ENCODE data around the gene SIMC1. TPM values are rescaled to one million over a fixed set of nuclear protein-coding genes. Genes with fewer than 3 reads are reported as not detected.
"Not testable (repeated sequence)": the region's sequence is repeated elsewhere in the genome, so short reads cannot be mapped to it uniquely, and the experiment has no call there.

The SIMC1 gene
- total and polyA plus RNA-seq, 2 donors (not counting 1 experiment from before 2014, with no cell fraction given) = 20.6 to 63.8 TPM

GRCh38 chr5:176192094-176192721, 46.0 kb upstream of the SIMC1 start:
- Histone ChIP-seq H3K4me2 (replicated peaks; ENCODE audit: low read depth, low read length, poor library complexity, severe bottlenecking) (no peak overlapping the region), H3K27ac (ENCODE audit: low read length in 2 of 2) (no peak overlapping the region), H3K4me1 (ENCODE audit: control insufficient read depth in 2 of 2, insufficient read depth in 2 of 2, low read length in 2 of 2) (no peaks in the 10 kb centered on the region), H3K36me3 (replicated peaks in 1 of 2; ENCODE audit: control extremely low read depth in 1 of 2, control insufficient read depth in 1 of 2, extremely low read depth in 1 of 2, insufficient read depth in 2 of 2, low read length in 1 of 2) (no peaks in the 10 kb centered on the region), H3K9ac (ENCODE audit: low read length) (no peak overlapping the region), H3K4me3 (ENCODE audit: control extremely low read depth in 1 of 5, extremely low read depth in 1 of 5, insufficient read depth in 1 of 5, low read depth in 2 of 5, low read length in 4 of 5) (no peak overlapping the region), H4K20me1 (ENCODE audit: control insufficient read depth, insufficient read depth, low read length, poor library complexity, severe bottlenecking) (no peaks in the 10 kb centered on the region), H2AFZ (ENCODE audit: insufficient read depth, low read depth, low read length, poor library complexity, severe bottlenecking) (no peak overlapping the region), H3K79me2 (ENCODE audit: control insufficient read depth, insufficient read depth, low read length) (no peaks in the 10 kb centered on the region), H3K9me3 (ENCODE audit: control extremely low read depth in 1 of 3, control insufficient read depth in 2 of 3, insufficient read depth in 1 of 3, low read length in 2 of 3) (no peaks in the 10 kb centered on the region), H3K27me3 (replicated peaks in 1 of 4; ENCODE audit: control extremely low read depth in 1 of 4, control insufficient read depth in 3 of 4, insufficient read depth in 4 of 4, low read length in 3 of 4) (peaks cover 0 to 6% (median 0%) of the 10 kb centered on the region in 4 experiments)
- Mint-ChIP-seq H3K27ac (no peak overlapping the region), H3K9me3 (ENCODE audit: insufficient read depth) (no peaks in the 10 kb centered on the region), H3K4me1 (no peaks in the 10 kb centered on the region), H3K4me3 (no peak overlapping the region), H3K27me3 (peaks cover 16% of the 10 kb centered on the region)
- DNase-seq (no peak), ATAC-seq (ENCODE audit: low read depth) (no peak)
- 72% methylated on average over 12 of the region's 13 CpGs for WGBS (ENCODE audit: insufficient coverage)
- TF ChIP-seq CTCF (IDR thresholded peaks at IDR 0.05) (no peak), EZH2 (IDR thresholded peaks at IDR 0.05; ENCODE audit: borderline replicate concordance, insufficient read depth, low read depth, low read length, poor library complexity, severe bottlenecking) (no peak)
- ChIA-PET POLR2A (no interaction called here), CTCF (no interaction called here)
- intact Hi-C loops (cut with micrococcal nuclease) = no loop called here

GRCh38 chr5:176192722-176193117, 45.5 kb upstream of the SIMC1 start:
- H3K4me2 ChIP-seq (replicated peaks; ENCODE audit: low read depth, low read length, poor library complexity, severe bottlenecking); H3K9me3 ChIP-seq (ENCODE audit: control extremely low read depth in 1 of 3, control insufficient read depth in 2 of 3, insufficient read depth in 1 of 3, low read length in 2 of 3); H3K4me1 Mint-ChIP-seq; H4K20me1 ChIP-seq (ENCODE audit: control insufficient read depth, insufficient read depth, low read length, poor library complexity, severe bottlenecking); H3K79me2 ChIP-seq (ENCODE audit: control insufficient read depth, insufficient read depth, low read length); ATAC-seq (ENCODE audit: low read depth); H3K9me3 Mint-ChIP-seq (ENCODE audit: insufficient read depth); H3K36me3 ChIP-seq (replicated peaks in 1 of 2; ENCODE audit: control extremely low read depth in 1 of 2, control insufficient read depth in 1 of 2, extremely low read depth in 1 of 2, insufficient read depth in 2 of 2, low read length in 1 of 2); H3K27me3 ChIP-seq (replicated peaks in 1 of 4; ENCODE audit: control extremely low read depth in 1 of 4, control insufficient read depth in 3 of 4, insufficient read depth in 4 of 4, low read length in 3 of 4); CTCF ChIA-PET; H3K9ac ChIP-seq (ENCODE audit: low read length); POLR2A ChIA-PET; H3K4me3 Mint-ChIP-seq; H3K27ac Mint-ChIP-seq; DNase-seq; H3K4me1 ChIP-seq (ENCODE audit: control insufficient read depth in 2 of 2, insufficient read depth in 2 of 2, low read length in 2 of 2); H3K4me3 ChIP-seq (ENCODE audit: control extremely low read depth in 1 of 5, extremely low read depth in 1 of 5, insufficient read depth in 1 of 5, low read depth in 2 of 5, low read length in 4 of 5); intact Hi-C loops (cut with micrococcal nuclease); H3K27ac ChIP-seq (ENCODE audit: low read length in 2 of 2); H2AFZ ChIP-seq (ENCODE audit: insufficient read depth, low read depth, low read length, poor library complexity, severe bottlenecking): not testable (repeated sequence)
- WGBS (ENCODE audit: insufficient coverage) = 60% methylated on average over 1 of the region's 5 CpGs
- H3K27me3 Mint-ChIP-seq = peaks cover 20% of the 10 kb centered on the region

GRCh38 chr5:176193636-176194035, 44.6 kb upstream of the SIMC1 start:
- H3K36me3 ChIP-seq (replicated peaks in 1 of 2; ENCODE audit: control extremely low read depth in 1 of 2, control insufficient read depth in 1 of 2, extremely low read depth in 1 of 2, insufficient read depth in 2 of 2, low read length in 1 of 2); H2AFZ ChIP-seq (ENCODE audit: insufficient read depth, low read depth, low read length, poor library complexity, severe bottlenecking); ATAC-seq (ENCODE audit: low read depth); H3K9me3 ChIP-seq (ENCODE audit: control extremely low read depth in 1 of 3, control insufficient read depth in 2 of 3, insufficient read depth in 1 of 3, low read length in 2 of 3); H3K27ac ChIP-seq (ENCODE audit: low read length in 2 of 2); H3K4me1 Mint-ChIP-seq; H3K4me1 ChIP-seq (ENCODE audit: control insufficient read depth in 2 of 2, insufficient read depth in 2 of 2, low read length in 2 of 2); DNase-seq; H3K4me3 Mint-ChIP-seq; CTCF ChIA-PET; H4K20me1 ChIP-seq (ENCODE audit: control insufficient read depth, insufficient read depth, low read length, poor library complexity, severe bottlenecking); intact Hi-C loops (cut with micrococcal nuclease); H3K4me2 ChIP-seq (replicated peaks; ENCODE audit: low read depth, low read length, poor library complexity, severe bottlenecking); POLR2A ChIA-PET; H3K79me2 ChIP-seq (ENCODE audit: control insufficient read depth, insufficient read depth, low read length); H3K9me3 Mint-ChIP-seq (ENCODE audit: insufficient read depth); H3K27ac Mint-ChIP-seq; H3K9ac ChIP-seq (ENCODE audit: low read length); H3K27me3 ChIP-seq (replicated peaks in 1 of 4; ENCODE audit: control extremely low read depth in 1 of 4, control insufficient read depth in 3 of 4, insufficient read depth in 4 of 4, low read length in 3 of 4); H3K4me3 ChIP-seq (ENCODE audit: control extremely low read depth in 1 of 5, extremely low read depth in 1 of 5, insufficient read depth in 1 of 5, low read depth in 2 of 5, low read length in 4 of 5): not testable (repeated sequence)
- peaks cover 19% of the 10 kb centered on the region for H3K27me3 Mint-ChIP-seq
- WGBS (ENCODE audit: insufficient coverage) = 85% methylated on average over 10 of the region's 17 CpGs
